ENCODE measurements around the gene FBXO42. TPM values are rescaled to one million over a fixed set of nuclear protein-coding genes. Genes with fewer than 3 reads are reported as not detected.

Gene FBXO42
- total and polyA plus RNA-seq, 2 of the 13 experiments (the other 11 are each of a cell fraction or from before 2014, with no cell fraction given), result 7.6 to 17.5 TPM

- no peak for TF ChIP-seq DNMT1 (CRISPR knock-in tag; IDR thresholded peaks at IDR 0.05)
These were observed 139.9 kb downstream of the FBXO42 start, which contains the start of gene ARHGEF19 (continued) for GRCh38 chr1:16212251-16212961.

GRCh38 chr1:16211824-16212223 lies 140.5 kb downstream of the FBXO42 start:
- H3K79me2 ChIP-seq (ENCODE audit: insufficient read depth, low read length), result no peaks in the 10 kb centered on the region
- H4K20me1 ChIP-seq (ENCODE audit: insufficient read depth, low read length), result no peaks in the 10 kb centered on the region
- H3K4me3 ChIP-seq (replicated peaks in 1 of 3; ENCODE audit: insufficient read depth in 1 of 3, low read depth in 2 of 3, low read length in 3 of 3), result no peak overlapping the region
- H3K9me3 ChIP-seq (ENCODE audit: low read length), result no peaks in the 10 kb centered on the region
- peak overlapping the region; percentile 40; the same call in 1 of the 2 replicates for H3K4me2 ChIP-seq (ENCODE audit: low read depth, low read length)
- ATAC-seq, result no peak
- H3K27ac ChIP-seq (ENCODE audit: extremely low read length, insufficient read depth, low read length), result no peak overlapping the region
- BruUV-seq (replicated peaks), result no TSS peak
- no peaks in the 10 kb centered on the region for H3K36me3 ChIP-seq (replicated peaks in 1 of 2; ENCODE audit: control insufficient read depth in 1 of 2, insufficient read depth in 2 of 2, low read length in 2 of 2)
- 18% methylated on average over 3 of the region's 6 CpGs for WGBS (ENCODE audit: low lambda C conversion rate)
- TF ChIP-seq LRRFIP1 (CRISPR knock-in tag; conservative IDR thresholded peaks at IDR 0.05) (no peak), ZNF30 (CRISPR knock-in tag; IDR thresholded peaks at IDR 0.05) (no peak), TEAD3 (CRISPR knock-in tag; optimal IDR thresholded peaks at IDR 0.05; ENCODE audit: borderline replicate concordance) (no peak), ZNF629 (CRISPR knock-in tag; conservative IDR thresholded peaks at IDR 0.05) (peak; percentile 86)
- no peak for DNase-seq (ENCODE audit: low spot score)
- FAIRE-seq, result no peak
- no peak overlapping the region for H2AFZ ChIP-seq (ENCODE audit: low read length)
- CTCF ChIA-PET (ENCODE audit: low intra/inter-chr PET ratio, low total read pairs), result no interaction called here
- H3K9ac ChIP-seq (ENCODE audit: insufficient read depth, low read depth, low read length), result no peak overlapping the region
- peaks cover 9 to 44% of the 10 kb centered on the region in 2 experiments; a peak in 3 of 5 replicates for H3K27me3 ChIP-seq (ENCODE audit: control insufficient read depth in 1 of 2, insufficient read depth in 2 of 2, low read length in 2 of 2)
- intact Hi-C loops (cut with micrococcal nuclease; ENCODE audit: unreplicated experiment), result no loop called here
- peaks cover 52% of the 10 kb centered on the region for H3K4me1 ChIP-seq (ENCODE audit: insufficient read depth, low read length)
- in situ Hi-C loops (cut with HindIII; ENCODE audit: extremely low pct_ligation_motif_present, low pct_unique_long_range_greater_than_20kb), result no loop called here
- POLR2A ChIA-PET, result no interaction called here
